RWPE2 (cell line): ENCODE results near the gene PSD2.
A peak's percentile ranks its signal among the peaks of the same experiment; 100 is the strongest.

Experiments
- ATAC-seq: fragments of 200-7000 bp; cut with Tn5 transposase; 3 replicates; pipeline ENCODE4 v1.9.1; 2021; ENCODE audit warnings: low read depth
- DNase-seq: peaks from one replicate; pipeline ENCODE4 v3.0.0-alpha.2; 2020; ENCODE audit warnings: low spot score
- H3K27ac ChIP-seq: fragments of 450-650 bp; 2 replicates; pipeline ENCODE4 v1.5.1; 2017; ENCODE audit warnings: mild to moderate bottlenecking; ENCODE audit not compliant: poor library complexity, severe bottlenecking
- H3K27me3 ChIP-seq: fragments of 250-450 bp; sonication (Bioruptor Pico); 2 replicates; pipeline ENCODE4 v1.5.1; 2021; ENCODE audit warnings: mild to moderate bottlenecking, moderate library complexity; ENCODE audit not compliant: insufficient read depth, poor library complexity, severe bottlenecking
- H3K36me3 ChIP-seq: fragments of 250-450 bp; sonication (Bioruptor Pico); 2 replicates; pipeline ENCODE4 v1.5.1; 2020; ENCODE audit warnings: low read depth, mild to moderate bottlenecking, moderate library complexity
- H3K4me1 ChIP-seq: fragments of 250-450 bp; sonication (Bioruptor Pico); 2 replicates; pipeline ENCODE4 v1.5.1; 2021; ENCODE audit warnings: mild to moderate bottlenecking, moderate library complexity; ENCODE audit not compliant: insufficient read depth, poor library complexity, severe bottlenecking
- H3K4me3 ChIP-seq: fragments of 250-450 bp; sonication (Bioruptor Pico); 2 replicates; pipeline ENCODE4 v1.5.1; 2021; ENCODE audit warnings: mild to moderate bottlenecking, moderate library complexity; ENCODE audit not compliant: severe bottlenecking
- H3K9me3 ChIP-seq: fragments of 250-450 bp; sonication (Bioruptor Pico); 2 replicates; pipeline ENCODE4 v1.5.1; 2021; ENCODE audit warnings: mild to moderate bottlenecking, moderate library complexity; ENCODE audit not compliant: severe bottlenecking
- CTCF ChIP-seq: fragments of 450-650 bp; IDR thresholded peaks from one replicate; pipeline ENCODE4 v1.5.1; 2017; ENCODE audit warnings: mild to moderate bottlenecking, moderate library complexity; ENCODE audit not compliant: poor library complexity, severe bottlenecking

Gene PSD2

GRCh38 chr5:139806726-139807646, 11.4 kb downstream of the PSD2 start:
- Histone ChIP-seq H3K4me3 (no peak overlapping the region), H3K27ac (no peak overlapping the region), H3K4me1 (no peaks in the 10 kb centered on the region), H3K36me3 (no peaks in the 10 kb centered on the region), H3K9me3 (no peaks in the 10 kb centered on the region), H3K27me3 (no peaks in the 10 kb centered on the region)
- ATAC-seq (no peak), DNase-seq (peak; percentile 48)
- TF ChIP-seq CTCF = no peak

GRCh38 chr5:139807647-139808030, 12.0 kb downstream of the PSD2 start:
- Histone ChIP-seq H3K36me3 (no peaks in the 10 kb centered on the region), H3K9me3 (no peaks in the 10 kb centered on the region), H3K27me3 (no peaks in the 10 kb centered on the region), H3K27ac (no peak overlapping the region), H3K4me3 (no peak overlapping the region), H3K4me1 (no peaks in the 10 kb centered on the region)
- DNase-seq (peak; percentile 20), ATAC-seq (no peak)
- TF ChIP-seq CTCF = no peak

GRCh38 chr5:139808481-139809330, 13.1 kb downstream of the PSD2 start:
- no peak for TF ChIP-seq CTCF
- Histone ChIP-seq H3K27ac (no peak overlapping the region), H3K4me3 (no peak overlapping the region), H3K4me1 (no peaks in the 10 kb centered on the region), H3K9me3 (no peaks in the 10 kb centered on the region), H3K36me3 (no peaks in the 10 kb centered on the region), H3K27me3 (no peaks in the 10 kb centered on the region)
- DNase-seq (peak; percentile 65), ATAC-seq (peak; percentile 67)

- H3K27me3 ChIP-seq = no peaks in the 10 kb centered on the region
- no peaks in the 10 kb centered on the region for H3K4me1 ChIP-seq
- DNase-seq = peak; percentile 54
- no peaks in the 10 kb centered on the region for H3K36me3 ChIP-seq
- TF ChIP-seq CTCF = no peak
- no peaks in the 10 kb centered on the region for H3K9me3 ChIP-seq
- H3K4me3 ChIP-seq = no peak overlapping the region
- no peak overlapping the region for H3K27ac ChIP-seq
- ATAC-seq = no peak
Observed at GRCh38 chr5:139809331-139809810, 13.8 kb downstream of the PSD2 start.
